HEK293T (cell line): ENCODE data around the gene TMEM181.

Source experiments
- CTCF ChIA-PET: fragments of 350-600 bp; formaldehyde crosslinking; extraction: SDS; loops from one replicate; lab custom pipeline; 2021; ENCODE audit warnings: antibody characterized with exemption, inconsistent platforms; lab: Yijun Ruan, JAX
- POLR2A ChIA-PET: fragments of 350-600 bp; formaldehyde crosslinking; extraction: SDS; loops from one replicate; lab custom pipeline; 2020; ENCODE audit warnings: antibody characterized with exemption, inconsistent platforms; lab: Yijun Ruan, JAX
- DNase-seq: peaks from one replicate; pipeline ENCODE4 v3.0.0; 2012; ENCODE audit warnings: mixed read lengths; ENCODE audit errors: extremely low spot score
- ARNT ChIP-seq: fragments of 450-650 bp; IDR thresholded peaks from 2 replicates; pipeline ENCODE4 v1.6.1; 2017; ENCODE audit warnings: mild to moderate bottlenecking
- BHLHE40 ChIP-seq: fragments of 450-650 bp; IDR thresholded peaks from 2 replicates; pipeline ENCODE4 v1.6.1; 2016; ENCODE audit warnings: mild to moderate bottlenecking, moderate library complexity, borderline replicate concordance
- CTBP1 ChIP-seq: fragments of 450-650 bp; IDR thresholded peaks from 2 replicates; pipeline ENCODE4 v1.6.1; 2016; ENCODE audit warnings: borderline replicate concordance
- ELF4 ChIP-seq: fragments of 450-650 bp; IDR thresholded peaks from 2 replicates; pipeline ENCODE4 v1.6.1; 2017; ENCODE audit warnings: antibody characterized with exemption
- FOXA1 ChIP-seq: fragments of 450-650 bp; IDR thresholded peaks from 2 replicates; pipeline ENCODE4 v1.6.1; 2016; ENCODE audit warnings: mild to moderate bottlenecking
- FOXK2 ChIP-seq: fragments of 450-650 bp; IDR thresholded peaks from 2 replicates; pipeline ENCODE4 v1.6.1; 2016; ENCODE audit warnings: mild to moderate bottlenecking
- FOXM1 ChIP-seq: fragments of 450-650 bp; IDR thresholded peaks from 2 replicates; pipeline ENCODE4 v1.6.1; 2017; ENCODE audit warnings: mild to moderate bottlenecking, borderline replicate concordance
- HDGF ChIP-seq: fragments of 450-650 bp; IDR thresholded peaks from 2 replicates; pipeline ENCODE4 v1.6.1; 2017; ENCODE audit warnings: antibody characterized with exemption, borderline replicate concordance
- L3MBTL2 ChIP-seq: fragments of 450-650 bp; conservative IDR thresholded peaks from 2 replicates; pipeline ENCODE4 v1.6.1; 2016; ENCODE audit warnings: mild to moderate bottlenecking
- LEF1 ChIP-seq: fragments of 450-650 bp; IDR thresholded peaks from 2 replicates; pipeline ENCODE4 v1.6.1; 2017; ENCODE audit warnings: mild to moderate bottlenecking, borderline replicate concordance
- NFRKB ChIP-seq: fragments of 450-650 bp; IDR thresholded peaks from 2 replicates; pipeline ENCODE4 v1.6.1; 2016; ENCODE audit warnings: mild to moderate bottlenecking, moderate library complexity
- SP1 ChIP-seq: fragments of 450-650 bp; IDR thresholded peaks from 2 replicates; pipeline ENCODE4 v1.6.1; 2017
- SUZ12 ChIP-seq: fragments of 450-650 bp; IDR thresholded peaks from 2 replicates; pipeline ENCODE4 v1.6.1; 2016; ENCODE audit warnings: mild to moderate bottlenecking
- TARDBP ChIP-seq: fragments of 450-650 bp; IDR thresholded peaks from 2 replicates; pipeline ENCODE4 v1.6.1; 2016
- ZNF384 ChIP-seq: fragments of 450-650 bp; IDR thresholded peaks from 2 replicates; pipeline ENCODE4 v1.6.1; 2016
- TF ChIP-seq, protein P1 (sequence below): fragments of 450-650 bp; IDR thresholded peaks from 2 replicates; pipeline ENCODE4 v1.6.1; 2016

Gene TMEM181

DNA sequence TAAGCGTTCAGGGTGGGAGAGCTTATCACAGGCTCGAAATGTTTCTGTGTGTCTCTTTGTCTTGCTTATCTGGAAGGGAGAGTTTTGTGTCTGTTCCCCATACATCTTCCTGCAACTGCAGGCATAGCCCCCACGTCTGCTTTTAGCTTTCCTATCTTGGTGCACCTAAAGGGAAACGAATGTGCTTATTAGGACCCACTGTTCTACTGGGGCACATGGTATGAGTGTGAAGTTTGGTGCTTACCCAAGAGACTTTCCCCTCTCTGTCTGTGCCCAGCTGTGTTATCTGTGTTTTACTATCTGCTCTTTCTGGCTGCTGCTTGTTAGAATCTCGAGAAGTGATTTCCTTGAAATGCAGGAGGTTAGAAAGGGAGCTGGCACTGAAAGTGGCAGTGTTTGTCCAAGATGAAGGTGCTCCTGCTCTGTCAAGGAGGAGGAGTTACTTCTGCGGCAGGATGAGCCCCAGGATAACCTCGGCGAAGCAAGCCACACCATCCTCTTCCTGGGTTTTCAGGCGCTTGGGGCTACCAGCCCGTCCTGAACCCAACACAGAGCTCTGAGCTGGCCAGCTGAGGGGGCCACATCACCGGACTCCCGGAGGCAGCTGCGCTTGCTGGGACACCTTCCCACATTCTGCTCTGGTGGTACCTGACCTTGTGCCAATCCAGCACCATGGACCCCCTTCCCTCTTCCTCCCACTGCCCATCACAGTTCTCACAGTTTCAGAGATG is 61.2 kb downstream of the TMEM181 start:
- TF ChIP-seq SP1 (no peak), HDGF (no peak), FOXK2 (no peak), CTBP1 (no peak), NFRKB (no peak), LEF1 (no peak), L3MBTL2 (no peak), ELF4 (no peak), FOXM1 (no peak)
- TF ChIP-seq, protein P1, sequence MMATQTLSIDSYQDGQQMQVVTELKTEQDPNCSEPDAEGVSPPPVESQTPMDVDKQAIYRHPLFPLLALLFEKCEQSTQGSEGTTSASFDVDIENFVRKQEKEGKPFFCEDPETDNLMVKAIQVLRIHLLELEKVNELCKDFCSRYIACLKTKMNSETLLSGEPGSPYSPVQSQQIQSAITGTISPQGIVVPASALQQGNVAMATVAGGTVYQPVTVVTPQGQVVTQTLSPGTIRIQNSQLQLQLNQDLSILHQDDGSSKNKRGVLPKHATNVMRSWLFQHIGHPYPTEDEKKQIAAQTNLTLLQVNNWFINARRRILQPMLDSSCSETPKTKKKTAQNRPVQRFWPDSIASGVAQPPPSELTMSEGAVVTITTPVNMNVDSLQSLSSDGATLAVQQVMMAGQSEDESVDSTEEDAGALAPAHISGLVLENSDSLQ = no peak
- CTCF ChIA-PET = interaction anchor here (0.6 kb wide), 1 partner anchor 460 kb away, joined by 4 read pairs; no protein-coding TSS in a partner anchor
- POLR2A ChIA-PET = no interaction called here
- DNase-seq = no peak

DNA sequence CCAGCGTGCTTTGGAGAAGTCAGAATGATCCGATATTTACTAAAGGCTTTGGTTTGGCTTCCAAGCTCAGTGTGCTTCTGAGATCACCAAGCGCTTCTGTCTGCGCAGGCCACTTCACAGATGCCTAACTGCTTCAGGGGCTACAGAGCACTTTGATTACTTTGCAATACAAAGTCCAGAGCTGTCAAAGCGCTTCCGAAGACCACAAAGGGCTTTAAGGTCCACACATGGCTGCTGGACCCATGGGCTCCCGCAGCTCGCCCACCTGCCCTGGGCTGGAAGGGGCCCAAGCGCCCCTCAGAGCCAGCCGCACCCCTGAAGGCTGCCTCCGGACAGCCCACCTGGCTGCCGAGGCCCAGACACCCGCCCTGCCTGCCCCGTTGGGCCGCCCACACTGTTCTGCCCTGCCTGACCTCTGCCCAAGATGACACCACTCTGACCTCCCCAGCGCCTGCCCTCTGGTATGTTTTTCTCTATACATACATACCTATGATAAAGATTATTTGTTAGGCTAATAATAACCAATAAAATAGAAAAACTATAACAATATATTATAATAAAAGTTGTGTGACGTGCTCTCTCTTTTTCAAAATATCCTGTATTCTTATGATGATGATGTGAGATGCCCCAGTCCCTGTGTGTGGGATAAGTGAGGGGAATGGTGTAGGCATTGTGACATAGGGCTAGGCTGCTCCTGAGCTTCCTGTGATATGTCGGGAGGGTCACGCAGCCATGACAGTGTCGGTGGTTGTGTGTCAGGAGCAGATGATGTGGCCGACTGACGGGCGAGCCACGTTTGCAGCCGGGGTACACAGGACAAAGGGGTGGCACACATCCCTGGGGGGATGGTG is 62.0 kb downstream of the TMEM181 start:
- DNase-seq = no peak
- TF ChIP-seq NFRKB (no peak), ELF4 (no peak), TARDBP (no peak), ZNF384 (no peak), ARNT (no peak), LEF1 (no peak), SUZ12 (no peak), FOXA1 (no peak), FOXM1 (no peak), L3MBTL2 (no peak), CTBP1 (no peak), HDGF (no peak)
- TF ChIP-seq, protein P1 = no peak
- ChIA-PET POLR2A (no interaction called here), CTCF (no interaction called here)

DNA sequence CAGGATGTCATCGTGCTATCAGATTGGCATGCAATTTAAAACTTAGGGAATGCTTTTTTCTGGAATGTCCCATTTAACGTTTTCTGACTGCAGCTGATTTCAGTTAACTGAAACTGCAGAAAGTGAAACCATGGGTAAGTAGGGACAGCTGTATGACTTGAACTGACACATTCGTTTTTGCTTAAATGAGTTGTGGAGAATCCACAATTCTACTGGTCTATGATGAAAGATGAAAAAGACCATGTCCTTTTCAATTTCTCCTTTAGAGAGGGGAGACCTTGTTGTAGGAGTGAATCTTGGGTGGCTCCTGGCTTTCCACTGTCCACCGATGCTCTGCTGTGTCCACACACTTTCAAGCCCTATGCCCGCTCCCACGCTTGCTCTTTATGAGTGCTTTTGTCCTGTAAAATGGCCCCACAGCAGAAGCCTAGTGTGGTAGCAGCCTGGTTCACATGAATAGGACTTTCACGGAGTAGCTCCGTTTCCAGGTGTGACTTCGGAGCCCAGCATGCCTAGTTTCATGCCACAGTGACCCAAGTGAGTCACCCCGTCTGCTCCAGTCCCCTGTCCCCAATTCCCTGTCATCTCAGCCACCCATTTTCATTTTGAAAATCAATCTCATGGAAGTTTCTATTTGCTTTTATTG is 62.8 kb downstream of the TMEM181 start:
- POLR2A ChIA-PET = no interaction called here
- DNase-seq = no peak
- TF ChIP-seq ZNF384 (no peak), NFRKB (no peak), FOXA1 (no peak), CTBP1 (no peak), ARNT (no peak), FOXK2 (no peak), BHLHE40 (no peak), HDGF (no peak), SP1 (no peak), L3MBTL2 (no peak), ELF4 (no peak), LEF1 (no peak), SUZ12 (no peak), TARDBP (no peak)
- TF ChIP-seq, protein P1 = no peak
- CTCF ChIA-PET = no interaction called here

DNA sequence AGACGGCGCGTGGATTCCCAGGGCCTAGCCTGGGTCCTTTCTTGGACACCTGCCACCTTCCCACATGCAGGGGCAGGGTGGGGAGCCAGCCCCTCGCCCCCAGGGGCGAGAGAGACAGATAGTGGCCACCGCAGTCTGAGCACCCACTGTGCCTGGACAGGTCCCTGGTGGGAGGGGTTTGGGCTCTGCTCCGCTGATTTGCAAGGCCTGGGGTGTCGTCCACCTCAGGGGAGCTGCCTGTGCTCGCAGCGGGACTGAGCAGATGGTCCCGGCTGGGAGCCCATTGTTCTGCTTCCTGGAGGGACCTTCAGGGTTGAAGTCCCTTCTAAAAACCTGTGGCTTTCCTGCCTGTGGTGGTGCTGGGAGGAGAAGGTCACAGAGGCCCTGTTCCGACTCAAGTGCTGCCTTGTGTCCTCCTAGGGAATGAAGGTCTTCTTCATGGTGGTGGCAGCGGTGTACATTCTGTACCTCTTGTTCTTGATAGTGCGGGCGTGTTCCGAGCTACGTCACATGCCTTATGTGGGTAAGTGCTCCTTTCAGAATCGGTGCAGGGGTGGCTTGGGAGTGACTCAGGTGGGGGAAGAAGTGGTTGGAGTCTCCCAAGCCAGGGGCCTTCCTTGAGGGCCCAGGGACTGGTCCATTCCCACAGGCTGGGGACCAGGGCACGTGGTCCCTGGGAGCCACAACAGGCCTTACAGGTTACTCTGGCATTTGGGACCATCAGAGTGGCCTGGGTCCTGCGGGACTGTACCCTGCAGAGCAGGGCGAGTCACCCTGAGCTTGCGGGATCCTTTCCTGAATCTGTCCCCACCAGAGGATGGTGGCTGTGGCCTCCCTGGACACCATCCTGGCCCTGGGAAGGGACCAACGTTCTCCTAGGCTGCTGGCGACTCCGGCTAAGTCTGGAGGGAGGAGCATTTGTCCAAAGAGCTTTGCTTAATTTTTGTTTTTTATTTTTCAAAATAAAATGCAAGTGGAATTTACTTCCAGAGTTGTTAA is 65.1 kb downstream of the TMEM181 start:
- TF ChIP-seq FOXA1 = no peak
- TF ChIP-seq L3MBTL2 = no peak
- no peak for TF ChIP-seq TARDBP
- TF ChIP-seq LEF1 = no peak
- no peak for TF ChIP-seq CTBP1
- TF ChIP-seq SP1 = no peak
- TF ChIP-seq ZNF384 = no peak
- no peak for TF ChIP-seq ARNT
- no peak for TF ChIP-seq BHLHE40
- no peak for TF ChIP-seq FOXK2
- TF ChIP-seq FOXM1 = no peak
- TF ChIP-seq SUZ12 = no peak
- TF ChIP-seq, protein P1 = no peak
- no peak for TF ChIP-seq ELF4
- TF ChIP-seq HDGF = no peak
- no peak for TF ChIP-seq NFRKB
- CTCF ChIA-PET = no interaction called here
- POLR2A ChIA-PET = no interaction called here
- no peak for DNase-seq
